Omental fat pad (tissue), 4 donors: ENCODE results near the gene CCNI. TPM values are rescaled to one million over a fixed set of nuclear protein-coding genes. Genes with fewer than 3 reads are reported as not detected.
A peak's percentile ranks its signal among the peaks of the same experiment; 100 is the strongest.
"Not testable (repeated sequence)": the region's sequence is repeated elsewhere in the genome, so short reads cannot be mapped to it uniquely, and the experiment has no call there.

Experiments
- ATAC-seq: fragments of 150-250 bp; one replicate; pipeline ENCODE4 v1.9.1; 2016; ENCODE audit warnings: mild to moderate bottlenecking, moderate library complexity; ENCODE audit not compliant: low FRiP score
- DNase-seq: peaks from one replicate; pipeline ENCODE4 v3.0.0-alpha.2; 2019; ENCODE audit warnings: low spot score
- CTCF ChIP-seq, 3 donors: fragments of 450-650 bp; IDR thresholded peaks; one replicate each; pipeline ENCODE4 v1.5.1; 2016 to 2017; ENCODE audit warnings: antibody characterized with exemption in 3 of 3, mild to moderate bottlenecking in 3 of 3, moderate library complexity in 2 of 3
- total RNA-seq, 4 donors: library from RNA; depleted of rRNA; stranded (reverse); fragments of >200 nt; gene quantifications; one replicate each; pipeline ENCODE4 v1.1.0, GENCODE V29; 2016

The CCNI gene
- total RNA-seq, 4 donors from 2014 or later = 191 to 233 (median 199) TPM

DNA sequence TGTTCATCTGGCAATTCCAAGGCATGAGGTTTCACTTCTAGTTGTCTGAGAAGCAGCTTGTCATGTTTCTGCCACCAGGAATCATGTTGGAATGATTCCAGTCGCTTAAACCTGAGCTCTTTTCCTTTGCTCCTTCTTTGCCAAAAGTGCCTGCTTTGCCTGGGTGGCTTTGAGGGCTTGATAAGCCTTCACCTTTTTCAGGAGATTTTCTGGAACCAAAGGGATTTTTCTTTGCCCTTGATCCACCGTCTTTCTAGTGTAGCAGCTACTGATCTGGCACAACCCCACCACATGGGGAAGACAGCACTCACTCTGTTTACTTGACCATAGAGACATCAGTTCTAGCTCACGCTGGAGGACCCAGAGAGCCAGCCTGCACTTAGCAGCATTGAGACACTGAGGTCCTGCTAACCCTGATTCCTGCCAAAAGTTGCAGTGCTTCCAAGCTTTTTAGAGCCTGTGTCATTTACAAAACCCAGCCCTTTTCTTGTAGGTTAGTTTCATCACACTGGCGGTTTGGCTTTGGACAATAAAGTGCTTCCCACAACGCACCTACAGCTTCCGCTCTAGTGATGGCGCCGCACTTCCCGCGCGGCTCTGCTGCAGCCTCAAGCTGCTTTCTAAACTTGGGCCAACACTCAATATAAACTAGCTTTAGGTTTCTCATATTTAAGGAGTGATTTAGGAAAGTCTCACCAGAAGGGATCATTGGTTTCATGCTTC lies 7.3 kb upstream of the CCNI start:
- TF ChIP-seq CTCF (IDR thresholded peaks at IDR 0.05) = no peak
- ATAC-seq (no peak), DNase-seq (no peak)

- not testable (repeated sequence) for ATAC-seq, DNase-seq
These were observed 5.0 kb upstream of the CCNI start for GRCh38 chr4:77080806-77081205.

DNA sequence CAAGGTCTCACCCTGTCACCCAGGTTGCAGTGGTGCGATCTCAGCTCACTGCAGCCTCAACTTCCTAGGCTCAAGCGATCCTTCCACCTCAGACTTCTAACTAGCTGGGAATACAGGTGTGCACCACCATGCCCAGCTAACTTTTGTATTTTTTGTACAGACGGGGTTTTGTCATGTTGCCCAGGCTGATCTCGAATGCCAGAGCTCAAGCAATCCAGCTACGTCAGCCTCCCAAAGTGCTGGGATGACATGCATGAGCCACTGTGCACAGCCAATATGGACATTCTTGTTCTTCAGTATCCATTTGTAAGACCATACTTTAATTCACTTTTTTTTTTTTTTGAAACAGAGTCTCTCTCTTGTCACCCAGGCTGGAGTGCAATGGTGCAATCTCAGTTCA lies 3.5 kb upstream of the CCNI start:
- DNase-seq (no peak), ATAC-seq (no peak)
- TF ChIP-seq CTCF (IDR thresholded peaks at IDR 0.05) = no peak

GRCh38 chr4:77078401-77078800 lies 2.6 kb upstream of the CCNI start:
- DNase-seq (no peak), ATAC-seq (no peak)
- TF ChIP-seq CTCF (IDR thresholded peaks at IDR 0.05) = no peak

DNA sequence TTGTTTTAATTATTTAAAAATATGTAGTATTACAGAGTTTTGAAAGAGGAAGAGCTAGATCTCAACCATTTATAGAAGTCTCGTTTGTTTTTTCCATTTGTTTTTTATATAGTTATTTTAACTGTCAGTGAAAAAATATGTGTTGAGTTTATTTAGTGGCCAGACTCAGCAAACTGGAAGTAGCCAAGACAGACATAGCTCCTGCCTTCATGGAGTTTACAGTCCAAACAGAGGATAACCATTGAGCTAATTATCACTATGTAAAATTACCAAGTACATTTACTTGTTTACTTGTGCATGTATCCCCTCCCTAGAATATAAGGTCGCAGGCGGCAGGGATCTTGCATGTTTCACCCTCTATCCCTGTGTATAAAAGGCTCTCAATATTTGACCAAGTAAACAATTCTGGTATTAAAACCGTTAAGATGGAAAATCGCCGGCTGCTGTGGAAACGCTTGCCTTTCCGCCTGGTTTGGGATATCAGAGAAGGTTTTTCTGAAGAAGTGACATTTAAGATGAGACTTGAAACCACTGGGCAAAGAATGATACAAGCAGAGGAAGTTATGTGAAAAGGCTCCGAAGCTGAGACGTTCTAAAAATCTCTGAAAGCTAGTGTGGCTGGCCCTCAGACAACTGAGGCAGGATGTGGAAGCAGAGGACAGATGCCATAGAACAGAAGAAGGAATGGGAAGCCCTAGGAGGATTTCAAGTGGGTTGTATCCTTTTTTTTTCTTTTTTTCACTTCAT lies 1.3 kb upstream of the CCNI start:
- no peak for TF ChIP-seq CTCF (IDR thresholded peaks at IDR 0.05)
- ATAC-seq (no peak), DNase-seq (no peak)

- TF ChIP-seq CTCF (IDR thresholded peaks at IDR 0.05) = no peak
- DNase-seq (no peak), ATAC-seq (peak; percentile 40)
These were observed 571 bp downstream of the CCNI start for GRCh38 chr4:77074981-77075855.

GRCh38 chr4:77074381-77074831 lies 1.4 kb downstream of the CCNI start:
- DNase-seq = no peak
- no peak for ATAC-seq
- TF ChIP-seq CTCF (IDR thresholded peaks at IDR 0.05) = no peak
